M059J (cell line): ENCODE data around the gene TARS3. TPM values are rescaled to one million over a fixed set of nuclear protein-coding genes. Genes with fewer than 3 reads are reported as not detected.

ENCODE experiments used
- DNase-seq: peaks from one replicate; pipeline ENCODE4 v3.0.0-alpha.2; 2012; ENCODE audit warnings: low read depth
- total RNA-seq: library from RNA; depleted of rRNA; stranded (reverse); fragments of >200 nt; shearing (Covaris generic); gene quantifications from 2 replicates; pipeline ENCODE4 v1.2.3, GENCODE V29; 2014

The TARS3 gene
- total RNA-seq, 1 experiment from 2014 or later: 3.0 TPM

DNA sequence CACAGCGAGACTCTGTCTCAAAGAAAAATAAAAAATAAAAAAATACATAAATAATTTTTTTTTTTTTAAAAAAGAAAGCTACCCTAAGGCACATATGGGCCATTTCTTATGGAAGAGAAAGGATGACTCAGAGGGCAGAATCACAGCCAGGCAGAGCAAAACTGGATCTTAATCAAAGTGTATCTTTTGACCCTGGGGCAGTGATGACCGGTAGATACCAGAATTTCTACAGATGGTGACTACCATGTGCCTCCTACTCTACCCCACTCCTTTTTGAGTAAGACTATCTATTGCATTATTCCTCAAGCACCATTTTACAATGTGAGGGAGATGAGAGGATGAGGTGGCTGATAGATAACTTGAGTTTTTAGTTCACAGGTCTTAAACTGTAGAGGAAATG, 26.0 kb downstream of the TARS3 start:
- peak; percentile 73 for DNase-seq

GRCh38 chr15:101697488-101697887, 26.8 kb downstream of the TARS3 start:
- no peak for DNase-seq

DNA sequence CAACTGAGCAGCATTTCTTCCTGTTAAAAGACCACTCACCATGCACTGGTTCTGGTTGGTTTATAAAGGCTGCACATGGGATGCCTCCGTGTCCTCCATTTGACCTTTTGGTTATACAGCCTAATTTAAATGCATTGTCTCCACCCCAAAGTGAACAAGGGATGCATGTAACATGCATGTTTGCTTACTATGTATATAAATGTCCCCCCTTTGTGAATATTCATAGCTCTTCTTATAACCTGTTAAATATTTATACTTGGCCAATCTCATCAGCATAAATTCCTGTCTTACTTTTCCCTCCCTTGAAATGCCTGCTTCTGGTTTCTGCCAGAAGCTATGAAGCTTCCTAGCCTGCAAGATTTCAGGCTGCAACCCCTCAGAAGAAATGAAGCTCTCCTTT, 27.4 kb downstream of the TARS3 start:
- no peak for DNase-seq

- DNase-seq: no peak
Measured at GRCh38 chr15:101694261-101694660, 30.0 kb downstream of the TARS3 start.

DNA sequence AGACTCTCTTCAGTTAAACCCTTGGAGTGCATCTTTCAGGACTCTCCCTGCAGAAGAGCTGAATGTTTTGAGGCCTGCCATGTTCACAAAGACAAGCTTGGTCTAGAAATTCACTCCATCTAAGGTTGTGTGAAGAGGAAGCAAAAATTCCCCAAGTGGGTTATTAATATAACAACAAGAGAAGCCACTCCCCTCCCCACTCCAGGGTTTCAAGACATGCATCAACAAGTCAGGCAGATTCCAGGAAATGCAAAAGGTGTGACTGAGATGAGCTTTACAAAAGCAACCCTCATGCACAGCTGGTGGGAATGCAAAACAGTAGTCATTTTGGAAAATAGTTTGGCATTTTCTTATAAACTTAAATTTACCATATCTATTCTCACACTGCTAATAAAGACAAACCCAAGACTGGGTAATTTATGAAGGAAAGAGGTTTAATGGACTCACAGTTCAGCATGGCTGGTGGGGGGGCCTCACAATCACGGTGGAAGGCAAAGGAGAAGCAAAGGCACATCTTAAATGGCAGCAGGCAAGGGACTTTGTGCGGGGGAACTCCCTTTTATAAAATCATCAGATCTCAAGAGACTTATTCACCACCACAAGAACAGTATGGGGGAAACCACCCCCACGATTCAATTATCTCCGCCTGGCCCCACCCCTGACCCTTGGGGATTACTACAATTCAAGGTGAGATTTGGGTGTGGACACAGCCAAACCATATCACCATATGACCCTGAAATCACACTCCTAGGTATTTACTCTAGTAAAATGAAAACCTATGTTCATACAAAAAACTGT, 31.3 kb downstream of the TARS3 start:
- DNase-seq: no peak

DNA sequence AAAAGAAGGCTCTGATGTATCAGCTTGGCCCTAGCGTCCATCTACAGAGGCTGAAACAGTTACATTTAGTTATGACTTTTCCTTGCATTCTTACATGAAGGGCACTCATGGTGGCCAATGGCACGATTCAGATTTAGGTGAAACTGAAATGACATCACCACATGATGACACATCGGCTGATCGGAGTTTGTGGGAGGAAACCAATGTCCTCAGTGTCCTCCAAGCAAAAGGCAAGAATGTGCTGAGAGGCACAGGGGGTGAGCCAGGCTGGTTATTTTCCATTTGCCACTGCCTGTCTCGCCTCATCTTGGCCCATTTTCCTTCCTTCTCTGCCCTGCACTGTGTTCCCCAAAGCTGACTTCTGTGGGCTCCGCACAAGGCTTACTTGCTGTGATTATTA, 34.4 kb downstream of the TARS3 start:
- peak; percentile 75 for DNase-seq

DNA sequence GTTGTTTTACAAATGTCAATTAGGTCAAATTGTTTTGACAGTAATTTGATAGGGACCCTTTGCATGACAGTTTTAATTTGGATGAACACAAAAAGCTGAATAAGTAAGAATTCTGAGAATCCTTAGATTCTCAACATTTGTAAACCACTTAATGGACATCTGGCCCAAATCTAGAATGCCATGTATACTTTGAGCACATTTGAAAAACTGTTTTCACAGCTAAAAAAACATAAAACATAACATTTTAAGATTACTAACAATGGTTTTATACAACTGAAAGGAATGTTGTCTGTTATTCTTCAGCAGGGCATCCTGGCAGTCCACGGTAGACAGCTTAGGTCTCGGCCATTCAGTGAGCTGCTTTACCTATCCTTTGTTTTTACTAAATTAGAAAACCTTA, 37.6 kb downstream of the TARS3 start:
- no peak for DNase-seq

GRCh38 chr15:101684877-101685276, 39.4 kb downstream of the TARS3 start:
- DNase-seq: no peak

DNA sequence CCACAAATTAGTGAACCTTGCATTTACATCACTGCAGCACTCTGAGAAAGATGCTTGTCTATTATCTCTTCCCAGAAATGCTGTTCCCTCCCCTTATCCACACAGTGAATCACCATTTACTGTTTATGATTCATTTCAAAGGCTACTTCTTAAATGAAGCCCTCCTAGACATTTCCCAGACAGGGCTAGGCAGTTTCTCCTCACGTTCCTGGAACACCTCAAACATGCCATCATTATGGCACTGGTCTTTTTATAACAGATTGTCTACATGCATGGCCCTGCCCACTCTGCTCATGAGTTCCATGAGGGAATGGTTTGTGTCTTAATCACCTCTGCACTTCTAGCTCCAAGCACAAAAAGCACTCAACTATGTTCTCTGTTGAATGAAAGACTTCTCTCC, 39.9 kb downstream of the TARS3 start:
- DNase-seq: peak; percentile 64

- DNase-seq: no peak
Measured at GRCh38 chr15:101679806-101680205, 44.5 kb downstream of the TARS3 start.

GRCh38 chr15:101676921-101677329, 47.3 kb downstream of the TARS3 start:
- DNase-seq: no peak

DNA sequence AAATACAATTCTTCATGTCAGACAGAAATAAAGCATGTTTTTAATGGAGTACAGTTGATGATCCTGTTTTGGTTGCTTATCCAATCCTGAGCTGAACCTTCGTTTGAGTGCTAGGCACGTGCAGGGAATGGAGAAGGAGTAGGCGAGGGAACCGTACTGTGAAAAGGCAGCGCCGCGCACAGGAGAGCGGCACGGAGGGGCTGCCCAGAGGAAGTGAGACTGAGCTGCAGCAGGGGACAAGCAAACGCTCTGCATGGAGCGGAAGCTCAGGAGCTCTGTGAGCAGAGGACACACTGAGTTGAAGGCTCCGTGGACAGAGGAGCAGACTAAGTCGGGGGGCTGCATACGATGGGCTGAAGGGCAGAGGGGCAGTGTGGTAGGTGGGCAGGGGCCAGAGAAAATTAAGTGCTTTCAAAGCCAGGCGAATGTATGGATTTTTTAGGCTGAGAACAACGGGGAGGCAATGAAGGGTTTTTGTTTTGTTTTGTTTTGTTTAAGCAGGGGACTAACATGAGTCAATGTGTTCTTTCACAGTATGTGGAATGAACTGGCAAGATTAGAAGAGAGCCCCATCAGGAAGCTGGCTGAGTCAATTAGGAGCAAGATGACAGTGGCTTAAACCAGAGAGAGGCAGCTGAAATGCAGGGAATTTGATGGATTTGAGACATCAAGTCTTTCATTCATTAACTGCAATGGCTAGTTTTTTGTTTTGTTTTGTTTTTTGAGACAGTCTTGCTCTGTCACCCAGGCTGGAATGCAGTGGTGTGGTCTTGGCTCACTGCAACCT, 48.3 kb downstream of the TARS3 start:
- peak; percentile 72 for DNase-seq

DNA sequence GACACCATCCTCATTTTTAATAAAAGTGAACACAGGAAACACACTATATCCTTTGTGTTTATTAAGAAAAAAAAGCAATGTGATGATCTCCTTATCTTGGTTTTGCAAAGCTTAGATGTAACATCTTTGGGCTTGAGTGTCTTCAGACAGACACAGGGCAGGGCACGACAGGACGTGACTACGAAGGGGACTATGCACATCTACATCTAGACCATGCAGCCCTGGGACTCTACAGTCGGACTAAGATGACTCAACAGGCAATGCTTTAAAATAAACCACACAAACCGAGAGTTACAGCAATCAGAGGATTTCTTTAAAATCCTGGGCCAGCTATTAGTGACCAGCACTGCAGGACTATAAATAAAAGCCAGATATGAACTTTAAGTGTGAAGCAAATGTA, 49.3 kb downstream of the TARS3 start:
- peak; percentile 80 for DNase-seq

GRCh38 chr15:101672298-101672697, 52.0 kb downstream of the TARS3 start:
- no peak for DNase-seq

DNA sequence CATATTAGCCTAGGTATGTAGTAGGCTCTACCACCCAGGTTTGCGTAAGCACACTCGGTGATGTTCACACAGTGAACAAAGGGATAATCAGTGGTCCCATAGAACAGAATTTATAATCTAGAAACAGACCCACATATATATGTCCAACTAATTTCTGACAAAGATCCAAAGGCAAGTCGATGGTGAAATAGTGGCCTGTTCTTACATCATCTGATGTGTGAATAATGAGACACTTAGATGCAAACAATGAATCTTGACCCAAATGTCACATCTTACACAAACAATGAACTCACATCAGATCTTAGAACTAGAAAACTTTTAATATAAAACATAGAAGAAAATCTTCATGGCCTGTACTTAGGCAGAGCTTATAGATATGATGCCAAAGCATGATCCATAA, 54.5 kb downstream of the TARS3 start:
- no peak for DNase-seq

- no peak for DNase-seq
Measured at GRCh38 chr15:101667881-101668280, 56.4 kb downstream of the TARS3 start.

GRCh38 chr15:101664303-101664913, 59.9 kb downstream of the TARS3 start:
- DNase-seq: no peak

GRCh38 chr15:101662203-101662602, 62.1 kb downstream of the TARS3 start:
- no peak for DNase-seq

- DNase-seq: no peak
Measured at GRCh38 chr15:101660005-101660404, 64.3 kb downstream of the TARS3 start.

- no peak for DNase-seq
Measured at GRCh38 chr15:101657968-101658784, 66.1 kb downstream of the TARS3 start.

GRCh38 chr15:101657171-101657570, 67.1 kb downstream of the TARS3 start:
- no peak for DNase-seq
